ENCODE results near the gene ACP7.

The ACP7 gene

DNA sequence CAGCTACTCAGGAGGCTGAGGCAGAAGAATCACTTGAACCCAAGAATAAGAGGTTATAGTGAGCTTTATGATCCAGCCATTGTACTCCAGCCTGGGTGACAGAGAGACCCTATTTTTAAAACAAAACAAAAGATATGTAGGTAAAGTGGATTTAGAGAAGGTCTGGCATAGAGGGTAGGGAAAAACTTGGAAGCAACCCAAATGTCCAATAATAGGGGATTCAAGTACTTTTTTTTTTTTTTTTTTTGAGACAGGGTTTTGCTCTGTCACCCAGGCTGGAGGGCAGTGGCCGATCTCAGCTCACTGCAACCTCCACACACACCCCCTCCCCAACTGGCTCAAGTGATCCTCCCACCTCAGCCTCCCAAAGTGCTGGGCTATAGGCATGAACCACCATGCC lies 35.7 kb downstream of the ACP7 start:
- no peak for TF ChIP-seq JUND (IDR thresholded peaks at IDR 0.05; ENCODE audit: low read depth)
- in situ Hi-C loops (cut with HindIII; ENCODE audit: low pct_unique_long_range_greater_than_20kb, low sequenced_read_pairs): no loop called here
- DNase-seq (ENCODE audit: low read depth in 1 of 2, low spot score in 1 of 2): no peak

DNA sequence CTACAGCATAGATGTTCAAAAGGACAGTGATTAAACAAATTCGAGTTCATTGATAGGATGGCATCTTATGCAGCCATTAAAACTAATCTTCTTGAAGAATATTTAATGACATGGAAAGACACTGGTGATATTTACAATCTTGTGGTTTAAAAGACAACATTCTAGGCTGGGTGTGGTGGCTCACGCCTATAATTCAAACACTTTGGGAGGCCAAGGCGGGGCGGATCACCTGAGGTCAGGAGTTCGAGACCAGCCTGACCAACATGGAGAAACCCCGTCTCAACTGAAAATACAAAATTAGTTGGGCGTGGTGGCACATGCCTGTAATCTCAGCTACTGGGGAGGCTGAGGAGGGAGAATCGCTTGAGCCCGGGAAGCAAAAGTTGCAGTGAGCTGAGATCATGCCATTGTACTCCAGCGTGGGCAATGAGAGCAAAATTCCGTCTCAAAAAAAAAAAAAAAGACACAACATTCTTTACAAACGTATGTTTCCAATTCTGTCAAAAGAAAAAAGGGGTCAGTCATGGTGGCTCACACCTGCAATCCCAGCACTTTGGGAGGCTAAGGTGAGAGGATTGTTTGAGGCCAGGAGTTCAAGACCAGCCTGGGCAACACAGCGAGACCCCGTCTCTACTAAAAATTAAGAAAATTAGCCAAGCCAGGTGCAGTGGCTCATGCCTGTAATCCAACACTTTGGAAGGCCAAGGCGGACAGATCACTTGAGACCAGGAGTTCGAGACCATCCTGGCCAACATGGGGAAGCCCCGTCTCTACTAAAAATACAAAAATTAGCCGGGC lies 39.0 kb downstream of the ACP7 start:
- no peak for TF ChIP-seq JUND (IDR thresholded peaks at IDR 0.05; ENCODE audit: low read depth)
- DNase-seq (ENCODE audit: low read depth in 1 of 2, low spot score in 1 of 2): no peak
- in situ Hi-C loops (cut with HindIII; ENCODE audit: low pct_unique_long_range_greater_than_20kb, low sequenced_read_pairs): no loop called here

DNA sequence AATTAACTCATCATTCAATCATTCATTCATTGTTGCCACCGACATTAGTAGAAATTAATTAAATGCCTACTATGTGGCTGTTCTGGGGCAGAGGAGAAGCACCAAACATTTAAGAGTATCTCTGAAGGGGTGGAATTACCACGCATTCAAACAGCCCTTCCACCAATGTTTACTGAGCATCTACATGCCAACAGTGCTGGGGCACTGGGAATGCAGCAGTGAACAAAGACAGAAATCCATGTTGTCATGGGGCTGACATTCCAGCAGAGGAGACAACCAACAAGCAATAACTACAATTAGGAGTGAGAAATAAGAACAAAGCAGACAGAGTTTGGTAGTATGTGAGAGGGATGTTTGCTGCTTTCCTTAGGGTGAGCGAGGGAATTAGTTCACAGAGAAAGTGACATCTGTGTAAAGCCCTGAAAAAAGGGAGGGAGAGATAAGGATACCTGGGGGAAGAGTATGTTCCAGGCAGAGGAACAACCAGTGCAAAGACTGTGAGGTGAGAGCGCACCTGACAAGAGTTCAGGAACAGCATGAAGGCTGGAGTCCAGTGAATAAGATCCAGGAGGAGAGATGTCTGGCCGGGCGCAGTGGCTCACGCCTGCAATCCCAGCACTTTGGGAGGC lies 40.1 kb downstream of the ACP7 start:
- peak in 1 of 2 experiments; percentile 60 for DNase-seq (ENCODE audit: low read depth in 1 of 2, low spot score in 1 of 2)
- TF ChIP-seq JUND (IDR thresholded peaks at IDR 0.05; ENCODE audit: low read depth): no peak
- in situ Hi-C loops (cut with HindIII; ENCODE audit: low pct_unique_long_range_greater_than_20kb, low sequenced_read_pairs): no loop called here

DNA sequence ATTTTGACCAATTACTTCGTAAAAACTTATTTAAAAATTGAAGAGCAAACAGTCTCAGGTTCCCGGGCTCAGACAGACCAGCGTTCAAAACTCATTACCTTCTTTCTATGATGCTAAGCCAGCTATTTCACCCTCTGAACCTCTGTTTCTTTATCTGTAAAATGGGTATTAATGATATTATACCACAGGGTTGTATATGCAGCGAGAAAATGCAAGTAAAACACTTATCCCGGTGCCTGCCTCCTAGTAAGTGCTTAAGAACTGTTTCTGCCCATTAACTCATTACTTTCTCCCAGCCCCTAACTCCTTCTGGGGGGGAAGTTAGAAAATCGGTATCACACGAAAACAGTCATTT lies 41.0 kb downstream of the ACP7 start:
- TF ChIP-seq JUND (IDR thresholded peaks at IDR 0.05; ENCODE audit: low read depth): no peak
- in situ Hi-C loops (cut with HindIII; ENCODE audit: low pct_unique_long_range_greater_than_20kb, low sequenced_read_pairs): no loop called here

DNA sequence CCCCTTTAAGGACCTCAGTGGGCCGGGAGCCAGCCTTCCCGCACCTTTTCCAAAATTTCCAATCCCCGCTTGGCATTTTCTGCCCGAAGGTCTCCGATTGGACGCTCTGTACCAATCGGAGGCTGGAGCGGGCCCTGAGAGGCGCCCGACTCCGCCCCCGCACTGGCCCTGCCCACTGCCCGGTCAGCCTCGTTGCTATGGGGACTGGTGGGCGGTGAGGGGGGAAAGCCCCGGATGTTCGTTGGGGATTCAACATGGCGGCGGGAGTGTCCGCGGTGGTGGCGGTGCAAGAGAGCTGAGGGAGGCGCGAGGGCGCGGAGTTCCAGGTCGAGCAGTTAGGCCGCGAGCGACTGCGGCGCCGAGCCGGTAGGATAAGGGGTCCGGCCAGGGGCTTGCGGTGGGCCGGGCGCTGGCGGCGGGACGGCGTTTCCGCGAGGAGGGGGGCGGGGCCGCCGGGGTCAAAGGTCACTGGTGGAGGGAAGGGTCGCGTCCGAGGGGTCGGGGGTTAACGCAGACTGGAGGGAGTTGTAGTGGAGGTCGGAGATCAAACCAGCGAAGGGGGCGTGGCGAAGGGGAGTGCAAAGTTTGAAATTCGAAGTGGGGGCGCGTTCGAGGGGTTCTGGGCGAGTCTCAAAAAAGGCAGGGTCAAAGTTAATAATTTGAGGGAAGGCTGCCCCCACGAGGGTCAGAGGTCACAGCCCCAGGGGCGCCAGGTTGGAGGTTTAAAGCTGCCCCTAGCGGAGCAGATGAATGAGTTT lies 41.6 kb downstream of the ACP7 start, which contains the start of gene PAK4:
Gene PAK4, plus strand, starts transcription at position 233 of the 758 bp plus-strand sequence. CDS start 43,768 bp downstream, outside the sequence.
- TF ChIP-seq JUND (IDR thresholded peaks at IDR 0.05; ENCODE audit: low read depth): no peak
- in situ Hi-C loops (cut with HindIII; ENCODE audit: low pct_unique_long_range_greater_than_20kb, low sequenced_read_pairs): no loop called here
- peak; percentile 95 to 97 for DNase-seq (ENCODE audit: low read depth in 1 of 2, low spot score in 1 of 2)

More for the DNA sequence above, 41.0 kb downstream of the ACP7 start:
- no peak for DNase-seq (ENCODE audit: low read depth in 1 of 2, low spot score in 1 of 2)

DNA sequence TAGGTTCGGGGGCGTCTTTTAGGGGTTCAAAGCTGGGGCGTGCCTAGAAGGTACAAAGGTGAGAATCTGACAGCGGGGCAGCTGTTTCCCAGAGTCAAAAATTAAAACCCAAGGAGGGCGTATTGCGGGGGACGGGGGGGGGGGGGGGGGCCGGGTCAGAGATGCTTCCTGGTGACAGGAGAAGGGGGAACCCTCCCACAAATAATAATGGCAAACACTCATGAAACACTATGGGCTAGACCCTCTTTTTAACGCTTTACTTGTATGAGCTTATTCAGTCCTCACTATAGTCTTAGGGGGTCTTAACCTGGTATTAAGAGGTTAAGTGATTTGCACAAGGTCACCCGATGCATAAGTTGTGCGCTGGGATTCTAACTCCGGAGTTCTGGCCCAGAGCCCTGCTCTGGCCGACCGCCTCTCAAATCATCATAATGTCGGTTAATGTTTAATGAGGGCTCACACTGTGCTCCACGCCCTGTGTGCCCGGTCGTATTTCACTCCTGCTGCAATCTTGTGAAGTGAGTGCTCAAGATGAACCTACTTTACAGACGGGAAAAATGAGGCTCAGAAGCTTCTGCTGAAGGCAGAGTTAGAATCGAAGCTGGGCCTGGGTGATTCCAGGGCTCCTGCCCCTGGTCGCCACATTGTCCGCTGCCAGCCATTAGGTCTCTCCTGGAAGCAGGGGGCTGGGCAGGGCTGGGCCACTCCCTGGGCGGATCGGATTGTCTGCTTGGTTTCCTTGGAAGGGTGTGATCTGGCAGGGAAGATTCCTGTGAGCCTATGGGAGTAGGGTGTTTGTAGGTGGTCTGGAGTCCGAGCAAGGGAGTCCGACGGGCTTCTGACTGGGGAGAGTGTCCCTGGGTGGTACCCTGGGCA lies 42.4 kb downstream of the ACP7 start:
- in situ Hi-C loops (cut with HindIII; ENCODE audit: low pct_unique_long_range_greater_than_20kb, low sequenced_read_pairs): no loop called here
- DNase-seq (ENCODE audit: low read depth in 1 of 2, low spot score in 1 of 2): peak in 1 of 2 experiments; percentile 55
- no peak for TF ChIP-seq JUND (IDR thresholded peaks at IDR 0.05; ENCODE audit: low read depth)

DNA sequence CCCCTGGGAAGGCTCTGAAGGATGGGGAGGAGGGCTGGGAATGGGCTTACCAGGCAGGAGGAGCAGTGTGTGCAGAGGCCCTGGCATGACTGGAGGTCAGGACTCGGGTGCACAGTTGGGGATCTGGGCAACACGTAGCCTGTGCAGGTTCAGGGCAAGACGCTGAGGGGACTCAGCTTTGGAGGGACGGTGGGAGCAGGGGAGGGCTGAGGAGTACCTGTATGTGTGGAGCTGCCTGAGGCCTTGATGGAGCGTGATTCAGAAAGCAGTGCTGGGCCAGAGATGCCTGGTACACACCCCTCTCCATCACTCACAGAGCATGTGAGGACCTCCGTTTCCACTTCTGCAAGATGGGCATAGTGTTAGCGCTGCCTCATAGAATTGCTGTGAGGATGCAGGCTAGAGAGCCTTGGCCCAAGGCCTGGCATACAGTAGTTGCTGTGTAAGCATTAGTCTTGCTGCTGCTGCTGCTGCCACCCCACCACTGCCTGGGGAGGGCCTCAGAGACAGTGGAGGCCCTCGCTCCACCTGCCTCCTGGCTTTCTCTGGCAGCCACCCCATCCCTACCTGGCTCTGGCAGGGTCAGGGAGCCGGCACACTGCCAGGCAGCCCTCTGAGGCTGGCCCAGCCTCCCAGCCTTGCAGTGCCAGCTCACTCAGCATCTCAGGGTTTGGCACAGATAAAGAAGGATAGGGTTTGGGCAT lies 43.8 kb downstream of the ACP7 start:
- no peak for TF ChIP-seq JUND (IDR thresholded peaks at IDR 0.05; ENCODE audit: low read depth)
- peak in 1 of 2 experiments; percentile 65 for DNase-seq (ENCODE audit: low read depth in 1 of 2, low spot score in 1 of 2)
- in situ Hi-C loops (cut with HindIII; ENCODE audit: low pct_unique_long_range_greater_than_20kb, low sequenced_read_pairs): no loop called here

DNA sequence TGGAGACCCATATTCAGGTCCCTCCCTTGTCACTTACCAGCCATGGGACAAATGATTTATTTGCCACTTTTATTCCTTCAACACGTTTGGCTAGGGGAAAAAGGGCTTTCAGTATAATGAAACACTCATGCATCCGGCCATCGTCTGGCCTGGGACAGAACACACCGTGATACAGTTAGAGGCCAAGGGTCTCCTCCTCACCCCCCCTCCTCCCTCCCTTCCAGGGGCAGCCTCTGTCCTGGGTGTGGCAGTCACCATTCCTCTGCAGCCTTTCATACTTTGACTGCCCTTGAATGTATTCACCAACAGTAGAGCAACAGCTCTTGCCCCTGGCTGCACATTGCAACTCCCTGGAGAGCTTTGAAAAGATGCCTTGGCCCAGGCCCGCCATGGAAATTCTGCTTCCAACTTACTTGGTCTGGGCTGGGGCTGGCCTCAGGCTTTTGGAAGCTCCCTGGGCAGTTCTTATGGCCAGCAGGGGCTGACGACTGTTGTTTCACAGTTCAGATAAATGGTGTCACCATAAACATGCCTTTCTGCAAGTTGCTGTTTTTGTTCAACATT lies 44.4 kb downstream of the ACP7 start:
- TF ChIP-seq JUND (IDR thresholded peaks at IDR 0.05; ENCODE audit: low read depth): no peak
- DNase-seq (ENCODE audit: low read depth in 1 of 2, low spot score in 1 of 2): no peak
- in situ Hi-C loops (cut with HindIII; ENCODE audit: low pct_unique_long_range_greater_than_20kb, low sequenced_read_pairs): no loop called here

DNA sequence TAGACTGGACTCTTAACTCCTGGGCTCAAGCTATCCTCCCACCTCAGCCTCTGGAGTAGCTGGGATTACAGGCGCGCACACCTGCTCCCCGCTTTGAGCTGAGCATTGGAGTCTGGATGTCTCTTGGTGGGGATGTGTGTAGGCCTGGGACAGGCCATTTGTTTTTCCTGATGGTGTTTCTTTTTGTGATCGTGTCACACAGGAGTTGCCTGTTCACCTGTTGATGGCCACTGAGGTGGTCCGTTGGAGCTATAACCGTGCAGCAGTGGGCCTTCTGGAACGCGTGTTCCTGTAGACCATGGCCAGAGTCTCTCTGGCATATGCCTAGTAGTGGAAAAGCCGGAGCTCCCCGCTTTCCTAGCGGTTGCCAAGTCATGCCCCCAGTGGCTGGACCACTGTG lies 44.9 kb downstream of the ACP7 start:
- DNase-seq (ENCODE audit: low read depth in 1 of 2, low spot score in 1 of 2): no peak
- TF ChIP-seq JUND (IDR thresholded peaks at IDR 0.05; ENCODE audit: low read depth): no peak
- in situ Hi-C loops (cut with HindIII; ENCODE audit: low pct_unique_long_range_greater_than_20kb, low sequenced_read_pairs): no loop called here

DNA sequence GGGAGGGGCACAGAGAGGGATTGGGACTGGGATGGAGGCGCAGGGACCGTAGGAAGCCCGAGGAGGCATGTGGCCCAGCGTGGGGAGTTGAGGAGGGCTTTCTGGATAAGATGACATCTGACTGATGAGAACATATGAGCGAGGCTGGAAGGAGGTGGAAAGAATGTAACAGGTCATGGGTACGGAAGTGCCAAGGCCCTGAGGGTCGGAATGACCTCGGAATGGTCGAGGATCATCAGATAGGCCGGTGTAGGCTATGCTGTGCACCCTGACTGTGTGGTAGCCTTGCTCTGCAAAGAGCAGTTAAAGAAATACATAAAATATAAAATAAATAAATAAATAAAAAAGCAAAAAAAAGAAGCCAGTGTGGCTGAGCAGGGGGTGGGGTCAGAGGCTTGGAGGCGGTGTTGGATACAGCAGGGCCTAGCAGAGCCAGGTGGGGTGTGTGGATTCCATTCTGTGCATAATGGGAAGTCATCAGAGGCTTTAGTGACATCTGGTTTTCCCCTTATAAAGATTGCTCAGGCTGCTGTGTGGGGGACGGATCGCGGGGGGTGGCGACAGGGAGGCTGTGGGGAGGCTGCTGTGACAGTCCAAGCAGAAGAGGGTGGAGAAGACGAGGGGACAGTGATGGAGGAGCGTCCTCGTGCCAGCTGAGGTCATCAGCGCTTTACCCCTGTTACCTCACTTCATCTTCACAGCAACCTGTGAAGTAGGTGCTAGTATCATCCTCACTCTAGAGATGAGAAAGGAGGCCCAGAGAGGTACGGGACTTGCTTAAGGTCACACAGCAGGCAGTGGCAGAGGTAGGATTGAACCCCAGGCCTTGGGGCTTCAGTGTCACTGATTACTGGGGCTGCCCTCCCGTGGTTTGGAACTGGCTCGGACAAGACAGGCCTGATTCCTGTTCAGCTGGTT lies 46.4 kb downstream of the ACP7 start:
- DNase-seq (ENCODE audit: low read depth in 1 of 2, low spot score in 1 of 2): peak in 1 of 2 experiments; percentile 87
- TF ChIP-seq JUND (IDR thresholded peaks at IDR 0.05; ENCODE audit: low read depth): peak; percentile 59; the same call in 1 of the 2 replicates
- in situ Hi-C loops (cut with HindIII; ENCODE audit: low pct_unique_long_range_greater_than_20kb, low sequenced_read_pairs): no loop called here

Measured in T47D (cell line).